Heart right ventricle (tissue), 16 donors: Measurements from ENCODE around the gene ZNF281. TPM values are rescaled to one million over a fixed set of nuclear protein-coding genes. Genes with fewer than 3 reads are reported as not detected.

Experiments
- ATAC-seq, 8 donors: fragments of 200-7000 bp; cut with Tn5 transposase; one replicate each; pipeline ENCODE4 v1.9.1; 2020; ENCODE audit warnings: mild to moderate bottlenecking in 8 of 8, moderate library complexity in 8 of 8, moderate number of reproducible peaks in 1 of 8
- DNase-seq, 2 donors: peaks; one replicate each; pipeline ENCODE4 v3.0.0-alpha.2; 2020
- H3K27ac ChIP-seq, 10 donors: fragments of 200-600 bp; sonication (generic) in 2 of 10; one replicate each; pipeline versions ENCODE4 v1.5.0 to v1.8.0; 2020 to 2022; ENCODE audit warnings: mild to moderate bottlenecking in 3 of 10
- H3K27me3 ChIP-seq, 7 donors: fragments of 200-600 bp; one replicate each; pipeline ENCODE4 v1.8.0; 2021 to 2022; ENCODE audit warnings: mild to moderate bottlenecking in 2 of 7
- H3K36me3 ChIP-seq, 9 donors: fragments of 200-600 bp; sonication (generic) in 1 of 9; one replicate each; pipeline versions ENCODE4 v1.5.0 to v1.8.0; 2020 to 2022; ENCODE audit warnings: mild to moderate bottlenecking in 2 of 9
- H3K4me1 ChIP-seq, 9 donors: fragments of 200-600 bp; sonication (generic) in 1 of 9; one replicate each; pipeline versions ENCODE4 v1.5.0 to v1.8.0; 2020 to 2022; ENCODE audit warnings: mild to moderate bottlenecking in 4 of 9
- H3K4me3 ChIP-seq, 10 donors: fragments of 200-600 bp; sonication (generic) in 2 of 10; one replicate each; pipeline versions ENCODE4 v1.5.0 to v1.8.0; 2020 to 2022; ENCODE audit warnings: mild to moderate bottlenecking in 7 of 10, moderate library complexity in 2 of 10
- H3K9me3 ChIP-seq, 11 donors: fragments of 200-600 bp in 10 of 11; sonication (generic) in 2 of 11; one replicate each; pipeline versions ENCODE4 v1.5.0 to v1.8.0; 2013 to 2022; ENCODE audit warnings: mild to moderate bottlenecking in 2 of 11, control low read depth in 1 of 11, moderate library complexity in 1 of 11
- WGBS, 2 donors: extraction: QIAGEN DNeasy Blood & Tissue Kit; methylation state at CpG; one replicate each; pipeline ENCODE4 v1.1.7; 2013; ENCODE audit warnings: inconsistent platforms in 1 of 2; 5-methylcytosine and 5-hydroxymethylcytosine counted together
- intact Hi-C, 10 donors: fragments of 100-400 bp; cut with DNase I; formaldehyde crosslinking; loops; one replicate each; pipeline versions ENCODE4 v1.11.1 to v1.14.2; 2022
- long read RNA-seq, 3 donors: library from polyadenylated mRNA; unstranded; transcript quantifications; one replicate each; pipeline ENCODE4 v2.0.0, GENCODE V29; 2020 to 2021
- polyA plus RNA-seq, 2 donors: library from polyadenylated mRNA; stranded (reverse); fragments of 200-250 nt; gene quantifications; one replicate each; pipeline ENCODE4 v1.2.3, GENCODE V29; 2013
- total RNA-seq, 10 donors: library from RNA; stranded (reverse); fragmentation: NEBNext Ultra II Directional in 3 of 10; extraction: Animal tissue kit (Norgen Biotek cat#: 25700) in 3 of 10; gene quantifications; one replicate each; pipeline versions ENCODE4 v1.2.1 to v1.2.4, GENCODE V29; 2021 to 2023
- TF ChIP-seq, protein P1 (sequence below), 9 donors: fragments of 200-600 bp; sonication (generic) in 2 of 9; IDR thresholded peaks; one replicate each; pipeline versions ENCODE4 v1.5.0 to v1.8.0; 2021 to 2022; ENCODE audit warnings: antibody characterized with exemption in 9 of 9, mild to moderate bottlenecking in 5 of 9, moderate library complexity in 1 of 9
- donor health status: Arrhythmogenic right ventricular cardiomyopathy.
- donor health status: ischemic (EF 13 %, LVEDD 7.1; RV severe dilation, severe dysfunction).
- donor health status: healthy with polysubstance abuse.
- donor health status: DM: no; HTN: yes; CAD: no.
- donor health status: DM: no; HTN: no; CAD: no.
- donor health status: ischemic (EF 25% LVEDD 6.9; RV normal size, moderate dysfunction).
- donor health status: ischemic (EF 25% LVEDD 5.7; RV mildly dilated, moderate dysfunction).
- donor health status: healthy.
- donor health status: DM: yes; HTN: yes; CAD: no.
- donor health status: Ischemic cardiomyopathy.
- donor health status: ischemic (EF 35%, LVEDD 5.7; RV mildly dilated, moderate dysfunction).
- donor health status: nonischemic (EF 11% LVEDD 7.7; RV severe dilation, severe dysfunction).
- donor health status: DM: yes; HTN: yes; CAD: no.
- donor health status: PGD.
- donor health status: ischemic (EF 29% LVEDD 5.4; RV normal size, mild dysfunction).
- donor health status: nonischemic (EF 23%, LVEDD 6.1; RV moderate dilation, normal function).

The ZNF281 gene, protein sequence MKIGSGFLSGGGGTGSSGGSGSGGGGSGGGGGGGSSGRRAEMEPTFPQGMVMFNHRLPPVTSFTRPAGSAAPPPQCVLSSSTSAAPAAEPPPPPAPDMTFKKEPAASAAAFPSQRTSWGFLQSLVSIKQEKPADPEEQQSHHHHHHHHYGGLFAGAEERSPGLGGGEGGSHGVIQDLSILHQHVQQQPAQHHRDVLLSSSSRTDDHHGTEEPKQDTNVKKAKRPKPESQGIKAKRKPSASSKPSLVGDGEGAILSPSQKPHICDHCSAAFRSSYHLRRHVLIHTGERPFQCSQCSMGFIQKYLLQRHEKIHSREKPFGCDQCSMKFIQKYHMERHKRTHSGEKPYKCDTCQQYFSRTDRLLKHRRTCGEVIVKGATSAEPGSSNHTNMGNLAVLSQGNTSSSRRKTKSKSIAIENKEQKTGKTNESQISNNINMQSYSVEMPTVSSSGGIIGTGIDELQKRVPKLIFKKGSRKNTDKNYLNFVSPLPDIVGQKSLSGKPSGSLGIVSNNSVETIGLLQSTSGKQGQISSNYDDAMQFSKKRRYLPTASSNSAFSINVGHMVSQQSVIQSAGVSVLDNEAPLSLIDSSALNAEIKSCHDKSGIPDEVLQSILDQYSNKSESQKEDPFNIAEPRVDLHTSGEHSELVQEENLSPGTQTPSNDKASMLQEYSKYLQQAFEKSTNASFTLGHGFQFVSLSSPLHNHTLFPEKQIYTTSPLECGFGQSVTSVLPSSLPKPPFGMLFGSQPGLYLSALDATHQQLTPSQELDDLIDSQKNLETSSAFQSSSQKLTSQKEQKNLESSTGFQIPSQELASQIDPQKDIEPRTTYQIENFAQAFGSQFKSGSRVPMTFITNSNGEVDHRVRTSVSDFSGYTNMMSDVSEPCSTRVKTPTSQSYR
- total RNA-seq (10 to 100 TPM in 4 of 10 donors, 1 to 10 TPM in 6; 6.8 to 11.7 (median 9.2) TPM), polyA plus RNA-seq (1 to 10 TPM; 2.8 to 3.4 TPM)
- long read RNA-seq, donor 1, full-length matches to known transcripts: 10 of 31 reads
- long read RNA-seq, donor 1, partial matches to known transcripts: 0 of 31 reads
- long read RNA-seq, donor 1, other reads (novel, unspliced or antisense): 21 of 31 reads
- long read RNA-seq, donor 2, full-length matches to known transcripts: 11 of 22 reads
- long read RNA-seq, donor 2, partial matches to known transcripts: 0 of 22 reads
- long read RNA-seq, donor 2, other reads (novel, unspliced or antisense): 11 of 22 reads
- long read RNA-seq, donor 3, full-length matches to known transcripts: 9 of 13 reads
- long read RNA-seq, donor 3, partial matches to known transcripts: 0 of 13 reads
- long read RNA-seq, donor 3, other reads (novel, unspliced or antisense): 4 of 13 reads

DNA sequence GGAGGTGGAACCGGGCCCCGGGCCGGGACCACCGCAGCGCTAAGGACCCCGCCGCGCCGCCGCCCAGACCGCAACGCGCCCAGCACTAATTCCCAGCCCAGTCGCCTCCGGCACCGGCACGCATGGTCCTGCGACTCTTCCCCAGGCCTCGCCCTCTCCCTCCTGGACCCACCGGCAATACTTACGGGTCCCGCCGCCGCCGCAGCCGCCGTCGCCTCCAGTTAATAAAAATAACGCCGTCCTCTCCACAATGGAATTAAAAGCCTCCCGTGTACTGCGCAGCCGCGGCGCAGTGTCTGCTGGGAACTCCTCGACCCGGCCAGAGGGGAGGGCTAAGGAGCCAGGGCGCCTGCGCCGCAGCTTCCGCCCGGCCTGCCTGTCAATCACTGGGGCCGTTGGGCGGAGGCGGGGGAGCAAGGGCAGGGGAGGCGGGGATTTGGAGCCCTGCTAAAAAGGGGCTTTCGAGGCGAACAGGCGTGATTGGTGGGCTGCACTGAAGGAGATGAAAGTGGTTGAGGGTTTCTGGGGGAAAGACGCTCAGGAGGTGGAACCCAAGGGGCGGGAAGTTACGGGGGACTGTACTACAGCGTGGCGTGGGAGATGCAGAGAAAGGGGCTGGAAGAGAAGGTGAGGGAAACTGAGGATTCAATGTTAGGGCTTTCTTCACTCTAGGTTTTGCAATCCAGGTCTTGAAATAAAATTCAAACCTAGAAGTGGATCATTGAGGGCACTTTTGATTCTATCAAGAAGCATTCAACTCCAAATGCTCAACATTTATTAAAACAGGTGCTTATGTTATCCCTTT is at the start of gene ZNF281:
Gene ZNF281, minus strand, starts transcription at position 276 of the 805 bp plus-strand sequence. CDS start 331 bp downstream, outside the sequence.
- peak within 1 kb of the TSS; percentile 52 to 96 (median 90) for H3K27ac ChIP-seq
- H3K4me3 ChIP-seq: peak within 1 kb of the TSS; percentile 65 to 97 (median 93)
- intact Hi-C loops: no loop called here
- WGBS, 2 donors: 0 to 1% methylated on average over 53 to 54 of the region's 54 CpGs
- H3K4me1 ChIP-seq: peaks cover 0 to 48% (median 46%) of the 10 kb centered on the region in 9 donors
- peaks cover 0 to 17% (median 0%) of the 10 kb centered on the region in 9 donors for H3K36me3 ChIP-seq
- no peaks in the 10 kb centered on the region for H3K27me3 ChIP-seq
- DNase-seq (peak; percentile 94 to 96), ATAC-seq (peak; percentile 100)
- TF ChIP-seq, protein P1, sequence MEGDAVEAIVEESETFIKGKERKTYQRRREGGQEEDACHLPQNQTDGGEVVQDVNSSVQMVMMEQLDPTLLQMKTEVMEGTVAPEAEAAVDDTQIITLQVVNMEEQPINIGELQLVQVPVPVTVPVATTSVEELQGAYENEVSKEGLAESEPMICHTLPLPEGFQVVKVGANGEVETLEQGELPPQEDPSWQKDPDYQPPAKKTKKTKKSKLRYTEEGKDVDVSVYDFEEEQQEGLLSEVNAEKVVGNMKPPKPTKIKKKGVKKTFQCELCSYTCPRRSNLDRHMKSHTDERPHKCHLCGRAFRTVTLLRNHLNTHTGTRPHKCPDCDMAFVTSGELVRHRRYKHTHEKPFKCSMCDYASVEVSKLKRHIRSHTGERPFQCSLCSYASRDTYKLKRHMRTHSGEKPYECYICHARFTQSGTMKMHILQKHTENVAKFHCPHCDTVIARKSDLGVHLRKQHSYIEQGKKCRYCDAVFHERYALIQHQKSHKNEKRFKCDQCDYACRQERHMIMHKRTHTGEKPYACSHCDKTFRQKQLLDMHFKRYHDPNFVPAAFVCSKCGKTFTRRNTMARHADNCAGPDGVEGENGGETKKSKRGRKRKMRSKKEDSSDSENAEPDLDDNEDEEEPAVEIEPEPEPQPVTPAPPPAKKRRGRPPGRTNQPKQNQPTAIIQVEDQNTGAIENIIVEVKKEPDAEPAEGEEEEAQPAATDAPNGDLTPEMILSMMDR (IDR thresholded peaks at IDR 0.05): no peak
- H3K9me3 ChIP-seq: no peaks in the 10 kb centered on the region

DNA sequence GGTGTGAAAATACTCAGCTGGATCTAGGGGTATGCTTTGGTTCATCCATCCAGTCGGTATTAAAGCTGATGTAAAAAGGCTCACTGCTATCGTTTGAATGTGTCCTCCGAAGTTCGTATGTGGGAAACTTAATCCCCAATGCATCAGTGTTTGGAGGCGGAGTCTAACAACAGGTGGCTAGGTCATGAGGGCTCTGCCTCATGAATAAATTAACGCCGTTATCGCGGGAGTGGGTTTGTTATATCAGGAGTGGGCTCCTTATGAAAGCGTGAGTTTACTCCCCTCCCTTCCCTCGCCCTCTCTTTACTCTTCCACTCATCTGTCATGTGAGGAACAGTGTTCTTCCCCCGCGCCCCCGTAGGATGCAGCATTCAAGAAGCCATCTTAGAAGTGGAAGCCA is 48.9 kb upstream of the ZNF281 start:
- Histone ChIP-seq H3K4me3 (no peak overlapping the region), H3K36me3 (no peaks in the 10 kb centered on the region), H3K27me3 (peaks cover 0 to 5% (median 0%) of the 10 kb centered on the region in 7 donors), H3K4me1 (no peaks in the 10 kb centered on the region), H3K9me3 (no peaks in the 10 kb centered on the region), H3K27ac (no peak overlapping the region)
- intact Hi-C loops: no loop called here
- DNase-seq: no peak
- TF ChIP-seq, protein P1 (IDR thresholded peaks at IDR 0.05): no peak
- WGBS, 2 donors: 92 to 94% methylated on average over 14 of the region's 14 CpGs
- ATAC-seq: no peak

DNA sequence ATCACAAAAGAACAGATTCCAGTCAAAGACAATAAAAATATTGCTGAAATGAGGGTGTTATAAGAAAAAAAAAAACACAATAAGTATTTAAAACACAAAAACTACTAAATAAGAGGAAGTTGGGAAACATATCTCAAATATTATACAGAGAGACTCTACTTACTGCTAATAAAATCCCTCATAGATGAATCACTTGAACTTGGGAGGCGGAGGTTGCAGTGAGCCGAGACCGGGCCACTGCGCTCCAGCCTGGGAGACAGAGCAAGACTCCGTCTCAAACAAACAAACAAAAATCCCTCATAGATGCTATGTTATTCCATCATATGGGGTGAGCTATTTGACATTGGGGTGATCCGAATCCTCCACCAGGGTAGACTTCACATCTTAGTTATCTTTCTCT is 48.0 kb upstream of the ZNF281 start:
- no peak for DNase-seq
- TF ChIP-seq, protein P1 (IDR thresholded peaks at IDR 0.05): no peak
- peaks cover 0 to under 1% (median 0%) of the 10 kb centered on the region in 7 donors for H3K27me3 ChIP-seq
- no peak overlapping the region for H3K4me3 ChIP-seq
- H3K9me3 ChIP-seq: no peaks in the 10 kb centered on the region
- WGBS, 2 donors: 94 to 95% methylated on average over 6 of the region's 6 CpGs
- intact Hi-C loops: no loop called here
- H3K4me1 ChIP-seq: no peaks in the 10 kb centered on the region
- no peak for ATAC-seq
- H3K27ac ChIP-seq: no peak overlapping the region
- no peaks in the 10 kb centered on the region for H3K36me3 ChIP-seq
